ENCODE measurements around the gene FAM170B.

DNA sequence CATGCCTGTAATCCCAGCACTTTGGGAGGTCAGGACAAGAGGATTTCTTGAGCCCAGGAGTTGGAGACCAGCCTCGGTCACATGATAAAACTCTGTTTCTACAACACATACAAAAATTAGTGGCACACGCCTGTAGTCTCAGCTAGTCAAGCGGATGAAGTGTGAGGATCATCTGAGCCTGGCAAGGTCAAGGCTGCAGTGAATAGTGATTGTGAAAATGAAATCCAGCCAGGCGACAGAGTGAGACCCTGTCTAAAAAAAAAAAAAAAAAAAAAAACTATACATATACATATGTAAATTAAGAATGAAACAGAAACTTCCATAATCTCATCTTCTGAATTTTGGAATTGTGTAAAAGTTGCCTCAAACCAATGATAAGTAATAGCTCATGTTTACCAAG, 18.2 kb upstream of the FAM170B start:
- no peak for TF ChIP-seq EZH2 (IDR thresholded peaks at IDR 0.05; ENCODE audit: low read depth, unreplicated experiment)
- TF ChIP-seq, protein P1, sequence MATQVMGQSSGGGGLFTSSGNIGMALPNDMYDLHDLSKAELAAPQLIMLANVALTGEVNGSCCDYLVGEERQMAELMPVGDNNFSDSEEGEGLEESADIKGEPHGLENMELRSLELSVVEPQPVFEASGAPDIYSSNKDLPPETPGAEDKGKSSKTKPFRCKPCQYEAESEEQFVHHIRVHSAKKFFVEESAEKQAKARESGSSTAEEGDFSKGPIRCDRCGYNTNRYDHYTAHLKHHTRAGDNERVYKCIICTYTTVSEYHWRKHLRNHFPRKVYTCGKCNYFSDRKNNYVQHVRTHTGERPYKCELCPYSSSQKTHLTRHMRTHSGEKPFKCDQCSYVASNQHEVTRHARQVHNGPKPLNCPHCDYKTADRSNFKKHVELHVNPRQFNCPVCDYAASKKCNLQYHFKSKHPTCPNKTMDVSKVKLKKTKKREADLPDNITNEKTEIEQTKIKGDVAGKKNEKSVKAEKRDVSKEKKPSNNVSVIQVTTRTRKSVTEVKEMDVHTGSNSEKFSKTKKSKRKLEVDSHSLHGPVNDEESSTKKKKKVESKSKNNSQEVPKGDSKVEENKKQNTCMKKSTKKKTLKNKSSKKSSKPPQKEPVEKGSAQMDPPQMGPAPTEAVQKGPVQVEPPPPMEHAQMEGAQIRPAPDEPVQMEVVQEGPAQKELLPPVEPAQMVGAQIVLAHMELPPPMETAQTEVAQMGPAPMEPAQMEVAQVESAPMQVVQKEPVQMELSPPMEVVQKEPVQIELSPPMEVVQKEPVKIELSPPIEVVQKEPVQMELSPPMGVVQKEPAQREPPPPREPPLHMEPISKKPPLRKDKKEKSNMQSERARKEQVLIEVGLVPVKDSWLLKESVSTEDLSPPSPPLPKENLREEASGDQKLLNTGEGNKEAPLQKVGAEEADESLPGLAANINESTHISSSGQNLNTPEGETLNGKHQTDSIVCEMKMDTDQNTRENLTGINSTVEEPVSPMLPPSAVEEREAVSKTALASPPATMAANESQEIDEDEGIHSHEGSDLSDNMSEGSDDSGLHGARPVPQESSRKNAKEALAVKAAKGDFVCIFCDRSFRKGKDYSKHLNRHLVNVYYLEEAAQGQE (IDR thresholded peaks at IDR 0.05; ENCODE audit: unreplicated experiment), result no peak
- TF ChIP-seq, protein P2, sequence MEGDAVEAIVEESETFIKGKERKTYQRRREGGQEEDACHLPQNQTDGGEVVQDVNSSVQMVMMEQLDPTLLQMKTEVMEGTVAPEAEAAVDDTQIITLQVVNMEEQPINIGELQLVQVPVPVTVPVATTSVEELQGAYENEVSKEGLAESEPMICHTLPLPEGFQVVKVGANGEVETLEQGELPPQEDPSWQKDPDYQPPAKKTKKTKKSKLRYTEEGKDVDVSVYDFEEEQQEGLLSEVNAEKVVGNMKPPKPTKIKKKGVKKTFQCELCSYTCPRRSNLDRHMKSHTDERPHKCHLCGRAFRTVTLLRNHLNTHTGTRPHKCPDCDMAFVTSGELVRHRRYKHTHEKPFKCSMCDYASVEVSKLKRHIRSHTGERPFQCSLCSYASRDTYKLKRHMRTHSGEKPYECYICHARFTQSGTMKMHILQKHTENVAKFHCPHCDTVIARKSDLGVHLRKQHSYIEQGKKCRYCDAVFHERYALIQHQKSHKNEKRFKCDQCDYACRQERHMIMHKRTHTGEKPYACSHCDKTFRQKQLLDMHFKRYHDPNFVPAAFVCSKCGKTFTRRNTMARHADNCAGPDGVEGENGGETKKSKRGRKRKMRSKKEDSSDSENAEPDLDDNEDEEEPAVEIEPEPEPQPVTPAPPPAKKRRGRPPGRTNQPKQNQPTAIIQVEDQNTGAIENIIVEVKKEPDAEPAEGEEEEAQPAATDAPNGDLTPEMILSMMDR (conservative IDR thresholded peaks at IDR 0.05; ENCODE audit: low read depth in 2 of 2), result no peak
